Measurements from ENCODE around the gene ERG.

ERG gene

GRCh38 chr21:38433471-38433870 is 64.8 kb downstream of the ERG start:
- DNase-seq (ENCODE audit: low read depth): no peak

GRCh38 chr21:38430401-38430984 is 67.8 kb downstream of the ERG start:
- DNase-seq (ENCODE audit: low read depth): no peak

GRCh38 chr21:38429011-38429410 is 69.3 kb downstream of the ERG start:
- no peak for DNase-seq (ENCODE audit: low read depth)

- DNase-seq (ENCODE audit: low read depth): no peak
Measured at GRCh38 chr21:38428211-38428610, 70.1 kb downstream of the ERG start.

- DNase-seq (ENCODE audit: low read depth): no peak
Measured at GRCh38 chr21:38424305-38425019, 73.8 kb downstream of the ERG start.

- no peak for DNase-seq (ENCODE audit: low read depth)
Measured at GRCh38 chr21:38422082-38422481, 76.2 kb downstream of the ERG start.

- no peak for DNase-seq (ENCODE audit: low read depth)
Measured at GRCh38 chr21:38420140-38420539, 78.1 kb downstream of the ERG start.

- DNase-seq (ENCODE audit: low read depth): no peak
Measured at GRCh38 chr21:38417726-38418125, 80.6 kb downstream of the ERG start.

GRCh38 chr21:38416791-38417190 is 81.5 kb downstream of the ERG start:
- no peak for DNase-seq (ENCODE audit: low read depth)

- no peak for DNase-seq (ENCODE audit: low read depth)
Measured at GRCh38 chr21:38413958-38414548, 84.2 kb downstream of the ERG start.

GRCh38 chr21:38410466-38410865 is 87.8 kb downstream of the ERG start:
- no peak for DNase-seq (ENCODE audit: low read depth)

- DNase-seq (ENCODE audit: low read depth): no peak
Measured at GRCh38 chr21:38409907-38410306, 88.4 kb downstream of the ERG start.

- DNase-seq (ENCODE audit: low read depth): no peak
Measured at GRCh38 chr21:38404177-38404576, 94.1 kb downstream of the ERG start.

- no peak for DNase-seq (ENCODE audit: low read depth)
Measured at GRCh38 chr21:38402795-38403194, 95.5 kb downstream of the ERG start.

- DNase-seq (ENCODE audit: low read depth): no peak
Measured at GRCh38 chr21:38402291-38402690, 96.0 kb downstream of the ERG start.

- DNase-seq (ENCODE audit: low read depth): no peak
Measured at GRCh38 chr21:38401191-38401926, 96.9 kb downstream of the ERG start.

GRCh38 chr21:38400195-38400919 is 97.9 kb downstream of the ERG start:
- no peak for DNase-seq (ENCODE audit: low read depth)

- no peak for DNase-seq (ENCODE audit: low read depth)
Measured at GRCh38 chr21:38399103-38399502, 99.2 kb downstream of the ERG start.

GRCh38 chr21:38396325-38396724 is 102.0 kb downstream of the ERG start:
- no peak for DNase-seq (ENCODE audit: low read depth)

GRCh38 chr21:38395581-38395980 is 102.7 kb downstream of the ERG start:
- no peak for DNase-seq (ENCODE audit: low read depth)

GRCh38 chr21:38392661-38393060 is 105.6 kb downstream of the ERG start:
- no peak for DNase-seq (ENCODE audit: low read depth)

- no peak for DNase-seq (ENCODE audit: low read depth)
Measured at GRCh38 chr21:38389896-38390295, 108.4 kb downstream of the ERG start.
